MCF 10A (cell line): Measurements from ENCODE around the gene ARHGEF10L. TPM values are rescaled to one million over a fixed set of nuclear protein-coding genes. Genes with fewer than 3 reads are reported as not detected.

ENCODE experiments used
- BruUV-seq: library from RNA; stranded (reverse); fragments of 400-500 nt; replicated peaks from 2 replicates; lab custom pipeline; 2021; lab: Mats Ljungman, UMichigan
- CTCF ChIA-PET: fragments of 300-600 bp; sonication (Branson Sonifier 250); formaldehyde crosslinking; extraction: SDS; loops from one replicate; lab custom pipeline; 2021; ENCODE audit warnings: antibody characterized with exemption, inconsistent platforms; lab: Yijun Ruan, JAX
- POLR2A ChIA-PET: fragments of 300-600, 350-650 bp; sonication (Branson Sonifier 250); formaldehyde crosslinking; extraction: SDS; loops from one replicate; lab custom pipeline; 2020; ENCODE audit warnings: antibody characterized with exemption, inconsistent platforms; lab: Yijun Ruan, JAX
- DNase-seq: peaks from one replicate; pipeline ENCODE4 v3.0.0-alpha.2; 2018; ENCODE audit not compliant: unreplicated experiment
- H3K27ac Mint-ChIP-seq: one replicate; pipeline ENCODE4 v1.8.0; 2022; ENCODE audit warnings: mild to moderate bottlenecking, low read depth, mixed read lengths; ENCODE audit not compliant: unreplicated experiment
- H3K27me3 Mint-ChIP-seq: one replicate; pipeline ENCODE4 v1.8.0; 2022; ENCODE audit warnings: mixed read lengths; ENCODE audit not compliant: insufficient read depth, unreplicated experiment
- H3K36me3 Mint-ChIP-seq: one replicate; pipeline ENCODE4 v1.8.0; 2022; ENCODE audit warnings: mild to moderate bottlenecking, moderate library complexity, mixed read lengths; ENCODE audit not compliant: insufficient read depth, unreplicated experiment
- H3K4me1 Mint-ChIP-seq: one replicate; pipeline ENCODE4 v1.8.0; 2022; ENCODE audit warnings: mixed read lengths; ENCODE audit not compliant: insufficient read depth, unreplicated experiment
- H3K4me3 Mint-ChIP-seq: one replicate; pipeline ENCODE4 v1.8.0; 2022; ENCODE audit warnings: mild to moderate bottlenecking, moderate library complexity, mixed read lengths; ENCODE audit not compliant: unreplicated experiment
- H3K9me3 Mint-ChIP-seq: one replicate; pipeline ENCODE4 v1.8.0; 2022; ENCODE audit warnings: mixed read lengths; ENCODE audit not compliant: unreplicated experiment
- CTCF ChIP-seq: fragments of 200-600 bp; IDR thresholded peaks from one replicate; pipeline ENCODE4 v1.8.0; 2022; ENCODE audit warnings: antibody characterized with exemption, mild to moderate bottlenecking; ENCODE audit not compliant: unreplicated experiment
- intact Hi-C: fragments of 100-400 bp; cut with micrococcal nuclease; formaldehyde crosslinking; loops from 2 replicates; pipeline ENCODE4 v1.14.1; 2022
- total RNA-seq: library from RNA; stranded (reverse); gene quantifications from 2 replicates; pipeline ENCODE4 v1.2.3, GENCODE V29; 2022

ARHGEF10L gene
- total RNA-seq, 1 experiment from 2014 or later, result 5.0 TPM

- ChIA-PET POLR2A (interaction anchor here (0.6 kb wide), 1 partner anchor 42 kb away, joined by 4 read pairs; no protein-coding TSS in a partner anchor), CTCF (no interaction called here)
- H3K4me3 Mint-ChIP-seq, result no peak overlapping the region
- peaks cover 18% of the 10 kb centered on the region for H3K4me1 Mint-ChIP-seq
- no peak overlapping the region for H3K27ac Mint-ChIP-seq
- BruUV-seq, result no TSS peak
- DNase-seq, result no peak
- TF ChIP-seq CTCF, result no peak
- H3K36me3 Mint-ChIP-seq, result peaks cover 13% of the 10 kb centered on the region
- intact Hi-C loops, result no loop called here
- no peaks in the 10 kb centered on the region for H3K27me3 Mint-ChIP-seq
- no peaks in the 10 kb centered on the region for H3K9me3 Mint-ChIP-seq
Observed at GRCh38 chr1:17596186-17596585, 56.7 kb downstream of the ARHGEF10L start.

- POLR2A ChIA-PET, result interaction anchor here (0.6 kb wide), 1 partner anchor 43 kb away, joined by 4 read pairs; no protein-coding TSS in a partner anchor
- CTCF ChIA-PET, result interaction anchor here (0.5 to 2.5 kb wide), 2 partner anchors 10 to 969 kb away, joined by 3 to 13 read pairs; no protein-coding TSS in a partner anchor
- peaks cover 13% of the 10 kb centered on the region for H3K36me3 Mint-ChIP-seq
- peaks cover 18% of the 10 kb centered on the region for H3K4me1 Mint-ChIP-seq
- DNase-seq, result no peak
- H3K27ac Mint-ChIP-seq, result no peak overlapping the region
- intact Hi-C loops, result no loop called here
- BruUV-seq, result no TSS peak
- H3K9me3 Mint-ChIP-seq, result no peaks in the 10 kb centered on the region
- no peaks in the 10 kb centered on the region for H3K27me3 Mint-ChIP-seq
- H3K4me3 Mint-ChIP-seq, result no peak overlapping the region
- TF ChIP-seq CTCF, result no peak
Observed at GRCh38 chr1:17596651-17597509, 57.4 kb downstream of the ARHGEF10L start.

- Mint-ChIP-seq H3K4me3 (no peak overlapping the region), H3K27me3 (no peaks in the 10 kb centered on the region), H3K4me1 (peaks cover 18% of the 10 kb centered on the region), H3K27ac (no peak overlapping the region), H3K36me3 (peaks cover 13% of the 10 kb centered on the region), H3K9me3 (no peaks in the 10 kb centered on the region)
- no peak for TF ChIP-seq CTCF
- DNase-seq, result no peak
- POLR2A ChIA-PET, result no interaction called here
- BruUV-seq, result no TSS peak
- CTCF ChIA-PET, result interaction anchor here (0.5 to 2.5 kb wide), 3 partner anchors 9 to 968 kb away, joined by 3 to 13 read pairs (median 9); no protein-coding TSS in a partner anchor
- intact Hi-C loops, result no loop called here
Observed at GRCh38 chr1:17597651-17598050, 58.2 kb downstream of the ARHGEF10L start.

GRCh38 chr1:17598251-17598650 lies 58.8 kb downstream of the ARHGEF10L start:
- ChIA-PET POLR2A (no interaction called here), CTCF (interaction anchor here (0.7 to 2.5 kb wide), 4 partner anchors 9 to 154 kb away, joined by 3 to 13 read pairs (median 6); no protein-coding TSS in a partner anchor)
- no TSS peak for BruUV-seq
- no peak overlapping the region for H3K4me3 Mint-ChIP-seq
- intact Hi-C loops, result no loop called here
- H3K27me3 Mint-ChIP-seq, result no peaks in the 10 kb centered on the region
- H3K36me3 Mint-ChIP-seq, result peaks cover 13% of the 10 kb centered on the region
- no peaks in the 10 kb centered on the region for H3K9me3 Mint-ChIP-seq
- H3K4me1 Mint-ChIP-seq, result peaks cover 18% of the 10 kb centered on the region
- H3K27ac Mint-ChIP-seq, result no peak overlapping the region
- DNase-seq, result no peak
- no peak for TF ChIP-seq CTCF
